HEK293 (cell line): ENCODE measurements around the gene HOXA6.

Source experiments
- CTCF ChIA-PET: fragments of 350-600 bp; formaldehyde crosslinking; extraction: SDS; loops from one replicate; lab custom pipeline; 2021; ENCODE audit warnings: antibody characterized with exemption; lab: Yijun Ruan, JAX
- POLR2A ChIA-PET: fragments of 300-600 bp; formaldehyde crosslinking; extraction: SDS; loops from one replicate; lab custom pipeline; 2020; ENCODE audit warnings: antibody characterized with exemption, inconsistent platforms; lab: Yijun Ruan, JAX
- H3K27ac ChIP-seq: fragments of 200-500 bp; sonication (Bioruptor generic); 2 replicates; pipeline ENCODE4 v1.5.1; 2014; ENCODE audit warnings: low read depth, low read length, control low read depth, inconsistent platforms; ENCODE audit errors: extremely low read depth
- H3K36me3 ChIP-seq, 2 experiments: fragments of 200-500 bp in 1 of 2; sonication (Bioruptor generic) in 1 of 2; 1 replicate in 1 of 2; 2 replicates in 1 of 2; pipeline ENCODE4 v1.5.1; 2014 to 2017; ENCODE audit warnings: inconsistent platforms in 2 of 2, low read length in 2 of 2; ENCODE audit not compliant: control insufficient read depth in 2 of 2, insufficient read depth in 1 of 2
- H3K4me1 ChIP-seq: fragments of 200-500 bp; sonication (Bioruptor generic); 2 replicates; pipeline ENCODE4 v1.5.1; 2014; ENCODE audit warnings: mild to moderate bottlenecking, low read length, inconsistent platforms; ENCODE audit not compliant: control insufficient read depth, insufficient read depth
- H3K4me3 ChIP-seq: 2 replicates; pipeline ENCODE4 v1.5.1; 2011; ENCODE audit warnings: low read depth, mild to moderate bottlenecking, control low read depth, low read length, moderate library complexity
- H3K9me3 ChIP-seq: fragments of 200-500 bp; sonication (Bioruptor generic); 2 replicates; pipeline ENCODE4 v1.5.1; 2014; ENCODE audit warnings: low read depth, low read length, inconsistent platforms; ENCODE audit not compliant: control insufficient read depth, insufficient read depth
- KLF1 ChIP-seq: fragments of 450-650 bp; formaldehyde crosslinking; IDR thresholded peaks from 2 replicates; pipeline ENCODE4 v1.5.1; 2016; ENCODE audit warnings: missing biosample characterization, missing genetic modification characterization
- KLF17 ChIP-seq: fragments of 450-650 bp; formaldehyde crosslinking; IDR thresholded peaks from 2 replicates; pipeline ENCODE4 v1.5.1; 2016; ENCODE audit warnings: missing biosample characterization, missing genetic modification characterization
- KLF8 ChIP-seq: fragments of 450-650 bp; formaldehyde crosslinking; IDR thresholded peaks from 2 replicates; pipeline ENCODE4 v1.5.1; 2016; ENCODE audit warnings: missing biosample characterization, missing genetic modification characterization
- ZBTB17 ChIP-seq: fragments of 450-650 bp; formaldehyde crosslinking; IDR thresholded peaks from 2 replicates; pipeline ENCODE4 v1.5.1; 2016; ENCODE audit warnings: missing biosample characterization, missing genetic modification characterization
- ZNF16 ChIP-seq: fragments of 450-650 bp; formaldehyde crosslinking; IDR thresholded peaks from 2 replicates; pipeline ENCODE4 v1.5.1; 2016; ENCODE audit warnings: low read depth, missing biosample characterization, missing genetic modification characterization
- ZNF2 ChIP-seq: fragments of 450-650 bp; formaldehyde crosslinking; IDR thresholded peaks from 2 replicates; pipeline ENCODE4 v1.5.1; 2016; ENCODE audit warnings: missing biosample characterization, missing genetic modification characterization
- ZNF211 ChIP-seq: fragments of 450-650 bp; formaldehyde crosslinking; IDR thresholded peaks from 2 replicates; pipeline ENCODE4 v1.5.1; 2016; ENCODE audit warnings: low read depth, missing biosample characterization, missing genetic modification characterization
- ZNF274 ChIP-seq, 2 experiments: fragments of 200-500 bp in 1 of 2; fragments of 450-650 bp in 1 of 2; sonication (Bioruptor generic) in 1 of 2; formaldehyde crosslinking in 1 of 2; IDR thresholded peaks; 2 replicates each; pipeline versions ENCODE4 v1.5.1 to v1.6.1; 2014 to 2016; ENCODE audit warnings: borderline replicate concordance in 1 of 2, inconsistent platforms in 1 of 2, low read length in 1 of 2, missing biosample characterization in 1 of 2, missing genetic modification characterization in 1 of 2
- ZNF280D ChIP-seq: fragments of 450-650 bp; formaldehyde crosslinking; IDR thresholded peaks from 2 replicates; pipeline ENCODE4 v1.5.1; 2016; ENCODE audit warnings: missing biosample characterization, missing genetic modification characterization
- ZNF292 ChIP-seq: fragments of 450-650 bp; formaldehyde crosslinking; IDR thresholded peaks from 2 replicates; pipeline ENCODE4 v1.5.1; 2016; ENCODE audit warnings: low read depth, missing biosample characterization, missing genetic modification characterization, borderline replicate concordance
- ZNF341 ChIP-seq: fragments of 450-650 bp; formaldehyde crosslinking; IDR thresholded peaks from 2 replicates; pipeline ENCODE4; 2016; ENCODE audit warnings: low read depth, missing biosample characterization, missing genetic modification characterization
- ZNF366 ChIP-seq: fragments of 450-650 bp; formaldehyde crosslinking; conservative IDR thresholded peaks from 2 replicates; pipeline ENCODE4 v1.5.1; 2016; ENCODE audit warnings: missing biosample characterization, missing genetic modification characterization
- ZNF747 ChIP-seq: fragments of 450-650 bp; formaldehyde crosslinking; IDR thresholded peaks from 2 replicates; pipeline ENCODE4 v1.5.1; 2016; ENCODE audit warnings: missing biosample characterization, missing genetic modification characterization
- TF ChIP-seq, protein P1 (sequence below): fragments of 450-650 bp; formaldehyde crosslinking; IDR thresholded peaks from 2 replicates; pipeline ENCODE4 v1.5.1; 2017; ENCODE audit warnings: missing biosample characterization, missing genetic modification characterization
- TF ChIP-seq, protein P2 (sequence below): fragments of 450-650 bp; formaldehyde crosslinking; IDR thresholded peaks from 2 replicates; pipeline ENCODE4 v1.5.1; 2016; ENCODE audit warnings: missing biosample characterization, missing genetic modification characterization, borderline replicate concordance
- TF ChIP-seq, protein P3 (sequence below): fragments of 450-650 bp; formaldehyde crosslinking; IDR thresholded peaks from 2 replicates; pipeline ENCODE4 v1.5.1; 2016; ENCODE audit warnings: missing biosample characterization, missing genetic modification characterization

HOXA6 gene

DNA sequence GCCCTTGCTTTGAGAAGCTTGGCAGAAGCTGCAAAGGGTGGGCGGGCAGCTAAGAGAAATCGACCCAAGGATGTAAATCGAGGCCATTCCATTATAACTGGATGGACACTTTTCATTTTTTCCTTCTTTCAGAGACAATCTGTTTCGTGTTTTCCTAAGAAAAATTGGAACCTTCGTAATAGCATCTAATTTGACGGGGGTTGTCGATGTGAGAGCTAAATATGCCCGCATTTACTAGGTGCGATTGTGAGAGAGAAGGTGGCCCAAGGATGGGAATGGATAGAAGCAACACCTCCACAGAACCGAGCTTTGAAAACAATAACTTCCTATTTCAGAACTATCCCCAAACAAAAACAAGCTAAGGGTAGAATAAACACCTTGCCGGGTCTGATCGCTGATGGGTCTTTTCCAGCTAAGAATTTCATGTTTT is 16.2 kb downstream of the HOXA6 start:
- peak overlapping the region; percentile 100 for H3K27ac ChIP-seq
- POLR2A ChIA-PET: interaction anchor here (0.6 to 2.2 kb wide), 13 partner anchors 12 to 859 kb away, joined by 3 to 29 read pairs (median 5); partner anchors contain the start of genes HOXA1, HOXA5, HOXA7 and SKAP2
- peaks cover 77% of the 10 kb centered on the region for H3K4me1 ChIP-seq
- no peaks in the 10 kb centered on the region for H3K9me3 ChIP-seq
- TF ChIP-seq, protein P1, sequence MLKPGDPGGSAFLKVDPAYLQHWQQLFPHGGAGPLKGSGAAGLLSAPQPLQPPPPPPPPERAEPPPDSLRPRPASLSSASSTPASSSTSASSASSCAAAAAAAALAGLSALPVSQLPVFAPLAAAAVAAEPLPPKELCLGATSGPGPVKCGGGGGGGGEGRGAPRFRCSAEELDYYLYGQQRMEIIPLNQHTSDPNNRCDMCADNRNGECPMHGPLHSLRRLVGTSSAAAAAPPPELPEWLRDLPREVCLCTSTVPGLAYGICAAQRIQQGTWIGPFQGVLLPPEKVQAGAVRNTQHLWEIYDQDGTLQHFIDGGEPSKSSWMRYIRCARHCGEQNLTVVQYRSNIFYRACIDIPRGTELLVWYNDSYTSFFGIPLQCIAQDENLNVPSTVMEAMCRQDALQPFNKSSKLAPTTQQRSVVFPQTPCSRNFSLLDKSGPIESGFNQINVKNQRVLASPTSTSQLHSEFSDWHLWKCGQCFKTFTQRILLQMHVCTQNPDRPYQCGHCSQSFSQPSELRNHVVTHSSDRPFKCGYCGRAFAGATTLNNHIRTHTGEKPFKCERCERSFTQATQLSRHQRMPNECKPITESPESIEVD (tag by site-specific recombination): peak; percentile 68
- TF ChIP-seq ZNF366: peak; percentile 64; the same call in 1 of the 2 replicates
- TF ChIP-seq, protein P2, sequence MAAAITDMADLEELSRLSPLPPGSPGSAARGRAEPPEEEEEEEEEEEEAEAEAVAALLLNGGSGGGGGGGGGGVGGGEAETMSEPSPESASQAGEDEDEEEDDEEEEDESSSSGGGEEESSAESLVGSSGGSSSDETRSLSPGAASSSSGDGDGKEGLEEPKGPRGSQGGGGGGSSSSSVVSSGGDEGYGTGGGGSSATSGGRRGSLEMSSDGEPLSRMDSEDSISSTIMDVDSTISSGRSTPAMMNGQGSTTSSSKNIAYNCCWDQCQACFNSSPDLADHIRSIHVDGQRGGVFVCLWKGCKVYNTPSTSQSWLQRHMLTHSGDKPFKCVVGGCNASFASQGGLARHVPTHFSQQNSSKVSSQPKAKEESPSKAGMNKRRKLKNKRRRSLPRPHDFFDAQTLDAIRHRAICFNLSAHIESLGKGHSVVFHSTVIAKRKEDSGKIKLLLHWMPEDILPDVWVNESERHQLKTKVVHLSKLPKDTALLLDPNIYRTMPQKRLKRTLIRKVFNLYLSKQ: no peak
- TF ChIP-seq ZNF292 (tag by site-specific recombination): no peak
- TF ChIP-seq ZNF341: no peak
- TF ChIP-seq ZNF274 (IDR thresholded peaks at IDR 0.05; ENCODE audit: low read length): no peak
- TF ChIP-seq ZNF274 (tag by site-specific recombination; IDR thresholded peaks at IDR 0.05; ENCODE audit: borderline replicate concordance): no peak
- no peak for TF ChIP-seq ZNF747 (tag by site-specific recombination)
- TF ChIP-seq ZBTB17 (tag by site-specific recombination): peak; percentile 68
- peaks cover 5 to 12% of the 10 kb centered on the region in 2 experiments; a peak in 1 of 3 replicates for H3K36me3 ChIP-seq
- CTCF ChIA-PET: interaction anchor here (0.8 to 2.7 kb wide), 10 partner anchors 9 to 279 kb away, joined by 3 to 12 read pairs (median 6); partner anchors contain the start of genes HOXA1 and HOXA5
- H3K4me3 ChIP-seq: peak overlapping the region; percentile 45

- peaks cover 78% of the 10 kb centered on the region for H3K4me1 ChIP-seq
- no peaks in the 10 kb centered on the region for H3K9me3 ChIP-seq
- CTCF ChIA-PET: interaction anchor here (0.7 to 2.7 kb wide), 12 partner anchors 9 to 923 kb away, joined by 3 to 12 read pairs (median 5); partner anchors contain the start of genes HOXA5 and HOXA6
- peaks cover 5 to 12% of the 10 kb centered on the region in 2 experiments; a peak in 1 of 3 replicates for H3K36me3 ChIP-seq
- POLR2A ChIA-PET: interaction anchor here (1.1 to 2.2 kb wide), 11 partner anchors 11 to 273 kb away, joined by 3 to 29 read pairs (median 6); partner anchors contain the start of genes HOXA1, HOXA5, HOXA7 and SKAP2
- H3K27ac ChIP-seq: peak within 1 kb of the TSS; percentile 100
- peak within 1 kb of the TSS; percentile 52 for H3K4me3 ChIP-seq
- no peak for TF ChIP-seq ZNF280D (tag by site-specific recombination)
- TF ChIP-seq ZNF211 (tag by site-specific recombination): no peak
- TF ChIP-seq ZNF2: no peak
- no peak for TF ChIP-seq ZNF16
- peak; percentile 36; the same call in 1 of the 2 replicates for TF ChIP-seq KLF1 (tag by site-specific recombination)
- TF ChIP-seq, protein P3, sequence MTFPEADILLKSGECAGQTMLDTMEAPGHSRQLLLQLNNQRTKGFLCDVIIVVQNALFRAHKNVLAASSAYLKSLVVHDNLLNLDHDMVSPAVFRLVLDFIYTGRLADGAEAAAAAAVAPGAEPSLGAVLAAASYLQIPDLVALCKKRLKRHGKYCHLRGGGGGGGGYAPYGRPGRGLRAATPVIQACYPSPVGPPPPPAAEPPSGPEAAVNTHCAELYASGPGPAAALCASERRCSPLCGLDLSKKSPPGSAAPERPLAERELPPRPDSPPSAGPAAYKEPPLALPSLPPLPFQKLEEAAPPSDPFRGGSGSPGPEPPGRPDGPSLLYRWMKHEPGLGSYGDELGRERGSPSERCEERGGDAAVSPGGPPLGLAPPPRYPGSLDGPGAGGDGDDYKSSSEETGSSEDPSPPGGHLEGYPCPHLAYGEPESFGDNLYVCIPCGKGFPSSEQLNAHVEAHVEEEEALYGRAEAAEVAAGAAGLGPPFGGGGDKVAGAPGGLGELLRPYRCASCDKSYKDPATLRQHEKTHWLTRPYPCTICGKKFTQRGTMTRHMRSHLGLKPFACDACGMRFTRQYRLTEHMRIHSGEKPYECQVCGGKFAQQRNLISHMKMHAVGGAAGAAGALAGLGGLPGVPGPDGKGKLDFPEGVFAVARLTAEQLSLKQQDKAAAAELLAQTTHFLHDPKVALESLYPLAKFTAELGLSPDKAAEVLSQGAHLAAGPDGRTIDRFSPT (tag by site-specific recombination): peak; percentile 58; the same call in 1 of the 2 replicates
- no peak for TF ChIP-seq KLF17 (tag by site-specific recombination)
- peak; percentile 73; the same call in 1 of the 2 replicates for TF ChIP-seq KLF8 (tag by site-specific recombination)
- TF ChIP-seq, protein P2: no peak
Observed at GRCh38 chr7:27130540-27131389, 16.8 kb downstream of the HOXA6 start, which contains the start of gene HOXA4. TSS of gene HOXA4 (minus strand) at chr7:27130757. CDS start at chr7:27130733, 24 bp downstream.
